Glutamatergic neuron (in vitro differentiated cells): ENCODE results near the gene FJX1. TPM values are rescaled to one million over a fixed set of nuclear protein-coding genes. Genes with fewer than 3 reads are reported as not detected.

Experiments
- DNase-seq: peaks from one replicate; pipeline ENCODE4 v3.0.0; 2022
- H3K27ac Mint-ChIP-seq: one replicate; pipeline ENCODE4 v1.8.0; 2020; ENCODE audit warnings: mild to moderate bottlenecking, mixed read lengths, inconsistent platforms; ENCODE audit not compliant: unreplicated experiment
- H3K27me3 Mint-ChIP-seq: one replicate; pipeline ENCODE4 v1.8.0; 2020; ENCODE audit warnings: mild to moderate bottlenecking, moderate library complexity, mixed read lengths, inconsistent platforms; ENCODE audit not compliant: unreplicated experiment
- H3K36me3 Mint-ChIP-seq: one replicate; pipeline ENCODE4 v1.8.0; 2020; ENCODE audit warnings: mild to moderate bottlenecking, mixed read lengths, inconsistent platforms; ENCODE audit not compliant: unreplicated experiment
- H3K4me1 Mint-ChIP-seq: one replicate; pipeline ENCODE4 v1.8.0; 2020; ENCODE audit warnings: mild to moderate bottlenecking, low read depth, mixed read lengths, inconsistent platforms; ENCODE audit not compliant: unreplicated experiment
- H3K4me3 Mint-ChIP-seq: one replicate; pipeline ENCODE4 v1.8.0; 2020; ENCODE audit warnings: mild to moderate bottlenecking, mixed read lengths, inconsistent platforms; ENCODE audit not compliant: unreplicated experiment
- H3K9me3 Mint-ChIP-seq: one replicate; pipeline ENCODE4 v1.8.0; 2020; ENCODE audit warnings: mild to moderate bottlenecking, moderate library complexity, mixed read lengths, inconsistent platforms; ENCODE audit not compliant: unreplicated experiment
- total RNA-seq: library from RNA; stranded (reverse); fragmentation: NEBNext Ultra II Directional; extraction: Animal tissue kit (Norgen Biotek cat#: 25700); gene quantifications from one replicate; pipeline ENCODE4 v1.2.1, GENCODE V29; 2021; ENCODE audit not compliant: unreplicated experiment
- TF ChIP-seq, protein P1 (sequence below): fragments of 200-600 bp; sonication (generic); IDR thresholded peaks from one replicate; pipeline ENCODE4 v1.5.0; 2021; ENCODE audit not compliant: partially characterized antibody, unreplicated experiment

FJX1 gene
- total RNA-seq, 1 donor from 2014 or later, result 74.3 TPM

DNA sequence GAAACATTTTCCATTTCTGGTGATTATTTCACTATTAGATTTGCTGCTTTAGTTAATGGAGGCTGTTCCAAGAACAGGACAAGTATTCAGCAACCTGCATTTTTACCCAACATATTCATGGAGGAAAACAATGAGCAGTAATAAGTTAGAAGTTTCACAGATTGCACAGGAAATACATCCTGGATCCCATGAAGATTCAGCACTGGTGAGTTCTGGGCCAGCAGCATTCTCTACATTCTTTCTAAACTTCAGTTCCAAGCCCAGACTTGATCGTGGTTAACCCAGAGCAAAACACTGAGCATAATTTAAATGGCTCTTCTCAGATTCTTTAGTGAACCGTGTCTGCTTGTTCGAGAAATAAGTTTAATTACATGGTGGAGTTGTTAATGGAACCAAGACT, 3.8 kb downstream of the FJX1 start:
- Mint-ChIP-seq H3K9me3 (peaks cover 16% of the 10 kb centered on the region), H3K4me1 (peaks cover 35% of the 10 kb centered on the region), H3K36me3 (no peaks in the 10 kb centered on the region), H3K27me3 (peaks cover 16% of the 10 kb centered on the region), H3K4me3 (peak overlapping the region; percentile 90), H3K27ac (no peak overlapping the region)
- TF ChIP-seq, protein P1, sequence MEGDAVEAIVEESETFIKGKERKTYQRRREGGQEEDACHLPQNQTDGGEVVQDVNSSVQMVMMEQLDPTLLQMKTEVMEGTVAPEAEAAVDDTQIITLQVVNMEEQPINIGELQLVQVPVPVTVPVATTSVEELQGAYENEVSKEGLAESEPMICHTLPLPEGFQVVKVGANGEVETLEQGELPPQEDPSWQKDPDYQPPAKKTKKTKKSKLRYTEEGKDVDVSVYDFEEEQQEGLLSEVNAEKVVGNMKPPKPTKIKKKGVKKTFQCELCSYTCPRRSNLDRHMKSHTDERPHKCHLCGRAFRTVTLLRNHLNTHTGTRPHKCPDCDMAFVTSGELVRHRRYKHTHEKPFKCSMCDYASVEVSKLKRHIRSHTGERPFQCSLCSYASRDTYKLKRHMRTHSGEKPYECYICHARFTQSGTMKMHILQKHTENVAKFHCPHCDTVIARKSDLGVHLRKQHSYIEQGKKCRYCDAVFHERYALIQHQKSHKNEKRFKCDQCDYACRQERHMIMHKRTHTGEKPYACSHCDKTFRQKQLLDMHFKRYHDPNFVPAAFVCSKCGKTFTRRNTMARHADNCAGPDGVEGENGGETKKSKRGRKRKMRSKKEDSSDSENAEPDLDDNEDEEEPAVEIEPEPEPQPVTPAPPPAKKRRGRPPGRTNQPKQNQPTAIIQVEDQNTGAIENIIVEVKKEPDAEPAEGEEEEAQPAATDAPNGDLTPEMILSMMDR, result no peak
- no peak for DNase-seq

DNA sequence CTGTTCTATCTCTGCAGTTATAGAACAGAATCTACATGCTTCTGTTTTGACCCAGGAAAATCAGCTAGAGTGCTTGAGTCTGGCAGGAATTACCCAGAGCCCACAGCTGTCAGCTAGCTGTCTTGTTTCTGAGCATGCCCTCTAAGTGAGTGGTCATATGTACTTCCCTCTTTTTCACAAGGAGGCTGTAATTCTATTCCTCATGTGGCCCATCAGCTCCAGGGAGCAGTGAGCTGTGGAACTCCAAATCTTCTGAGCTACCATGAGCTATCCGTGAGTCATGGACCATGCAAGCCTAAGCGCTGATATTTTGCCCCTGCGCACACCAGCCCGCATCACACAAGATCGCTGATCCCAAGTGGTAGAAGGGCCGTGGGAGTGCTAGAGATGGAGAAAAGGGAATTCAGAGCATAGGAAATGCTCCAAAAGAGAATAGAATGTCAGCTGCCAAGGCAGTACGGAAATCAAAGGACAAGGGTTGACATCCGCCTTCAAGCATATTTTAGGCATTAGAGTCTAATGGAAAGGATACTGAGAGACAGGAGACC, 5.4 kb downstream of the FJX1 start:
- peak; percentile 17 for DNase-seq
- H3K9me3 Mint-ChIP-seq, result peaks cover 8% of the 10 kb centered on the region
- H3K4me3 Mint-ChIP-seq, result peak overlapping the region; percentile 11
- H3K27me3 Mint-ChIP-seq, result peaks cover 10% of the 10 kb centered on the region
- peak overlapping the region; percentile 86 for H3K27ac Mint-ChIP-seq
- peaks cover 30% of the 10 kb centered on the region for H3K4me1 Mint-ChIP-seq
- H3K36me3 Mint-ChIP-seq, result no peaks in the 10 kb centered on the region
- TF ChIP-seq, protein P1, result no peak

DNA sequence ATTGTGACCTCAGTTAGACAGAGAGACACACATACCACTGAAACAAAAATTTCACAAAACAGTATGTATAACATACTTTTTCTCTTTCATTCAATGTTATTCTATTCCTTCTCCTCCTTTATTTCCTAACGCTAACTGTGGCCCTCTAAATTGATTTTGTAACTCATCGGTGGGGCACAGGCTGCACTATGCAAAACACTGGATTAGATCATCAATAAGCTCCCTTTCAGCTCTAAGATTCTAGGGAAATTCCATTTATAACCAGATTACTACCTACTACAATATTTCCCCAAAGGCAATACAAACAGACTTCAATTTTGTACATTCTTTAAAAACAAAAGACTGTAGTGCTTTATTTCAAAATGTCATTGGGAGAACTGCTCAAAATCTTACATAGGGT, 6.1 kb downstream of the FJX1 start:
- Mint-ChIP-seq H3K9me3 (peaks cover 8% of the 10 kb centered on the region), H3K36me3 (no peaks in the 10 kb centered on the region), H3K27me3 (peaks cover 10% of the 10 kb centered on the region), H3K27ac (peak overlapping the region; percentile 7), H3K4me1 (peaks cover 30% of the 10 kb centered on the region), H3K4me3 (no peak overlapping the region)
- no peak for DNase-seq
- TF ChIP-seq, protein P1, result no peak

DNA sequence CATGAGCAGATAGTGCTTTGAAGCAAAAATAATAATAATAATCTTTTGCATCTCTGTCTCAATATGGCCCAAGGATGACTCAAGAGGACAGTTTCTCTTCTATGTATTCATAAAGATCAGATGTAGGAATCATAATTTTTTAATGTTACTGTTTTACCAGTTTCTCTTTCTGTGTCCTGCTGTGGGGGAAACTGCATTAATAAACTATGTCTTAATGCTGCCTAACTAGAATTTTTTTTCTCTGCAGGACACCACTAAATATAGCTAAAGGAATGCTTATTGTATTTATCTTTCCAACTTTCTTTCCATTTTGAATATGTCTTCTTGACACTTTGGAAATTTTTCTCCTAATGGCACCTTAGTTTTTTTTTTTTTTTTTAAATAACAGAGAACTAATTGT, 6.5 kb downstream of the FJX1 start:
- H3K27me3 Mint-ChIP-seq, result peaks cover 9% of the 10 kb centered on the region

DNA sequence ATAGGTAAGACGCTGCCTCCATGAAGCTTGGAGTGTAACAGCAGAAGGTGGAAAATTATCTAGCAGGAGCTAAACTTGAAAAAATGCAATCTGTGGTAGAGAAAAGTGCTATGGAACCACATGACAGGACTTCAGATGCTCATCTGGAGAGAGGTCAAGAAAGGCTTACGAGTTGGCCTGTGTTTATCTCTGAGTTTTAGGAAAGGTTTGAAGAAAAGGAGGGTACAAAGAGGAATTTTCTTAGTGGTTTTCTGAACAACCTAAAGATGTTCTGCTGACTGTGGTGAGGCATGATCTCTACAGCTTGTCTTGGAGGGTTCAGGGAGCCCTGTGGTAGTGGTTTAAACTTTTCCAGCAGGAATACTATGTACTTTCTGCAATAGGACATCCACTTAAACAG, 8.2 kb downstream of the FJX1 start:
- H3K4me3 Mint-ChIP-seq, result no peak overlapping the region
- TF ChIP-seq, protein P1, result no peak
- H3K27me3 Mint-ChIP-seq, result peaks cover 2% of the 10 kb centered on the region
- peaks cover 24% of the 10 kb centered on the region for H3K4me1 Mint-ChIP-seq
- DNase-seq, result no peak
- H3K9me3 Mint-ChIP-seq, result no peaks in the 10 kb centered on the region
- H3K27ac Mint-ChIP-seq, result peak overlapping the region; percentile 41
- no peaks in the 10 kb centered on the region for H3K36me3 Mint-ChIP-seq

More for the DNA sequence above, 6.5 kb downstream of the FJX1 start:
- Mint-ChIP-seq H3K27ac (no peak overlapping the region), H3K4me1 (peaks cover 30% of the 10 kb centered on the region), H3K4me3 (no peak overlapping the region), H3K36me3 (no peaks in the 10 kb centered on the region), H3K9me3 (peaks cover 8% of the 10 kb centered on the region)
- no peak for DNase-seq
- TF ChIP-seq, protein P1, result no peak
